Fibroblast of pulmonary artery (primary cell): ENCODE data around the gene COMMD1.
A peak's percentile ranks its signal among the peaks of the same experiment; 100 is the strongest.

Source experiments
- DNase-seq: peaks from one replicate; pipeline ENCODE4 v3.0.0-alpha.2; 2010; ENCODE audit warnings: low read depth
- H3K4me3 ChIP-seq: replicated peaks from 2 replicates; pipeline ENCODE4 v1.5.1; 2011; ENCODE audit warnings: low read depth, mild to moderate bottlenecking, control low read depth, low read length, moderate library complexity
- TF ChIP-seq, protein P1 (sequence below): IDR thresholded peaks from 2 replicates; pipeline ENCODE4 v1.5.1; 2011; ENCODE audit warnings: mild to moderate bottlenecking, control low read depth, low read length, inconsistent platforms; ENCODE audit errors: missing control alignments

The COMMD1 gene

DNA sequence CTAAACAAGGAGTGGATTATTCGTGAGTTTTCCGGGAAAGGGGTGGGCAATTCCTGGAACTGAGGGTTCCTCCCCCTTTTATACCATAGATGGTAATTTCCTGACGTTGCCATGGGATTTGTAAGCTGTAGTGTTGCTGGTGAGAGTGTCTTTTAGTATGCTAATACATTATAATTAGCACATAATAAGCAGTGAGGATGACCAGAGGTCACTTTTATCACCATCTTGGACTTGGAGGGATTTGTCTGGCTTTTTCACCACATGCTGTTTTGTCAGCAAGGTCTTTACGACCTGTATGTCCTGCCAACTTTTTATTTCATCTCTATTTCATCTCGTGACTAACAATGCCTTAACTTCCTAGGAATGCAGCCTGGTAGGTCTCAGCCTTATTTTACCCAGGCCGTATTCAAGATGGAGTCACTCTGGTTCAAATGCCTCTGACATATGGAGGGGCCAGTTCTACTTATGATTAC lies 165.7 kb downstream of the COMMD1 start:
- DNase-seq = peak; percentile 2
- no peak overlapping the region for H3K4me3 ChIP-seq
- TF ChIP-seq, protein P1, sequence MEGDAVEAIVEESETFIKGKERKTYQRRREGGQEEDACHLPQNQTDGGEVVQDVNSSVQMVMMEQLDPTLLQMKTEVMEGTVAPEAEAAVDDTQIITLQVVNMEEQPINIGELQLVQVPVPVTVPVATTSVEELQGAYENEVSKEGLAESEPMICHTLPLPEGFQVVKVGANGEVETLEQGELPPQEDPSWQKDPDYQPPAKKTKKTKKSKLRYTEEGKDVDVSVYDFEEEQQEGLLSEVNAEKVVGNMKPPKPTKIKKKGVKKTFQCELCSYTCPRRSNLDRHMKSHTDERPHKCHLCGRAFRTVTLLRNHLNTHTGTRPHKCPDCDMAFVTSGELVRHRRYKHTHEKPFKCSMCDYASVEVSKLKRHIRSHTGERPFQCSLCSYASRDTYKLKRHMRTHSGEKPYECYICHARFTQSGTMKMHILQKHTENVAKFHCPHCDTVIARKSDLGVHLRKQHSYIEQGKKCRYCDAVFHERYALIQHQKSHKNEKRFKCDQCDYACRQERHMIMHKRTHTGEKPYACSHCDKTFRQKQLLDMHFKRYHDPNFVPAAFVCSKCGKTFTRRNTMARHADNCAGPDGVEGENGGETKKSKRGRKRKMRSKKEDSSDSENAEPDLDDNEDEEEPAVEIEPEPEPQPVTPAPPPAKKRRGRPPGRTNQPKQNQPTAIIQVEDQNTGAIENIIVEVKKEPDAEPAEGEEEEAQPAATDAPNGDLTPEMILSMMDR = no peak

DNA sequence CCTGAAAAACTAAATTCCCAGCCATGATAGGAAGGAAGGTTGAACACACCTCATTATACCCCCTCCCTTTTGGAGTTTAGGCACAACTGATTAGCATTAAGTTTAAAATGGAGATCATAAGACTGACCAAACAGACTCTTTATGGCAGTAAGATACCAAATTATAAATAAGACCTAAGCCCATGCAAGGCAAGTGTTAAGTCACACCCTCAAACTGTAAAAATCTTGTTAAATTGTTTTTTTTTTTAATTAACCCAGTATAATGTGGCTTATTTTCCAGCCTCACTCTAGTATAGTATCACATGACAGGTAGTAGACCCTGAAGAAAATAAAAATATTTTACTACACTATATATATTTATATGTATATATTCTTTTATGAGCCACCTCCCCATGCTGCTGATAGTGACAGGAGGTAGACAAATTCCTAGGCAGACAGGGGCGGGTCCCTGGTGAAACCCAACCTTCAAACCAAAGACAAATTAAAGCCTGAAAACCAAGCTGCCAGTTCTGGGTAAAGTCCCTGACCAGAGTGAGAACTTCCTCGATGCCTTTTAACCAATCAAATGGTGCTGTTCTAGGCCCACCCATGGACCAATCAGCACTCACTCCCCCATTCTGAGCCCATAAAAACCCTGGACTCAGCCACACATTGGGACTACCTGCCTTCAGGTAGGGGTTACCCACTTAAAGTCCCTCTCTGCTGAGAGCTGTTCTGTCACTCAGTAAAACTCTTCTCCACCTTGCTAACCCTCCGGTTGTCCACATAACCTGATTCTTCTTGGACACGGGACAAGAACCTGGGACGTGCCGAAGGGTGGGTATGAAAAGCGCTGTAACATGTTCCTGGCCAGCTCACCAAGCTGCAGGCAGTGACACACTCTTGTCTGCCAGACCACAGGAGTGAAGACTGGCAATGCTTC lies 166.5 kb downstream of the COMMD1 start:
- no peak overlapping the region for H3K4me3 ChIP-seq
- DNase-seq = no peak
- TF ChIP-seq, protein P1 = no peak

DNA sequence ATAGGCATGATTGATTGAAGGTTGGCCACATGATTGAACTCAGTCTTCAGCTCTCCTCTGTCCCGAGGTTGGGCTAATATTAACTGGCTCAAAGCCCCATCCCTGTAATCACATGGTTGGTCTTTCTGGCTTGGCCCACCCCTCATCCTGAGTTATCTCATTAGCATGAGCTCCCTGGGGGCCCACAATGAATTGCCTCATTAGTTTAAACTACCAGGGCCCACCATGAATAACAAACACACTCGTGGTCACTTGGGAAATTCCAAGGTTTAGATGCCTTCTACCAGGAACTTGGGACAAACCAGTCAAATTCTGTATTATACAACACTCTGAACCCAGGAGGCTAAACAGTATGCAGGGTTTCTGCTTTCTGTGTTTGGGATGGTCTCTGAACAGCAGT lies 168.8 kb downstream of the COMMD1 start:
- H3K4me3 ChIP-seq = no peak overlapping the region
- TF ChIP-seq, protein P1 = no peak
- DNase-seq = no peak

DNA sequence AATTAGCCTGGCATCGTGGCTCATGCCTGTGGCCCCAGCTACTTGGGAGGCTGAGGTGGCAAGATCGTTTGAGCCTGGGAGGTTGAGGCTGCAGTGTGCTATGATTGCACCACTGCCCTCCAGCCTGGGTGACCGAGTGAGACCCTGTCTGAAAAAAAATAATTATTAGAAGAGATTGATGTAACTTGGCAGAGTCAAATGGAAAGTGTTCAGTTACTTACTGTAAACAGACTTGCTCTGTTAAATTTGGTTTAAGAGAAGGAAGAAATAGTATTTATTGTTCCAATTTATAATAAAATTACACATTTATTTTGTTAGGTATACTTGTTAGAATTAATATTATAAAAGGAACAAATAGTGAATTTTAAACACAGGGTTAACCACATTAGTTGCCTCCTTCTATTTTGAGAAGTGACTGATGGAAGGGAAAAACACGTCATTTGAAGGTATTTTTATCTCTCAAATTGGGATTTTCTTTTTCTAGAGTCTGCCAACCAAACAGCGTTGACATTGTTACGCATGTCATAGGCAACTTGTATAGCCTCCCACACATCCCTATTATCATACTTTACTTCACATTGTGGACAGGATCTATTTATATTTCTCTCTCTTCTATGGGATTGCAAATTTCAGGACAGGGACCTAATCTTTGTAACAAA lies 171.6 kb downstream of the COMMD1 start:
- no peak overlapping the region for H3K4me3 ChIP-seq
- TF ChIP-seq, protein P1 = no peak
- peak; percentile 46 for DNase-seq

DNA sequence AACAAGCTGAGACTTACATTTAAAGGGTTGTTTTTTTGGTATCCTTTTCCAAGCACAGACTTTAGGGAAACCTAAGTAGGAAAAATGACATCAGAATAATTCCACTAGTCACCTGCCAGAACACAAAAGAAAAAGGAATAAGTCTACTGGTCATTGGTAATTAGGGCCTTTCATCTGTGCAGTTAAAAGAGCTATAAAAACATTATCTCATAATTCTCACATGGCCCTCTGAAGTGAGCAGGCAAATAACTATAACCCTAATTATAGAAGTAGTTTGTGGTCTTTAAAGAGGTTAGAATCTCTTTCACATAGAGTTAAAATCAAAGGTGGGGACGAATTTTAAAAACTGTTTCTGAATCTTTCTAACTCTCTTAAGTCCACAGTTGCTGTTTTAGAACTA lies 179.3 kb downstream of the COMMD1 start:
- TF ChIP-seq, protein P1 = no peak
- no peak overlapping the region for H3K4me3 ChIP-seq
- DNase-seq = no peak

DNA sequence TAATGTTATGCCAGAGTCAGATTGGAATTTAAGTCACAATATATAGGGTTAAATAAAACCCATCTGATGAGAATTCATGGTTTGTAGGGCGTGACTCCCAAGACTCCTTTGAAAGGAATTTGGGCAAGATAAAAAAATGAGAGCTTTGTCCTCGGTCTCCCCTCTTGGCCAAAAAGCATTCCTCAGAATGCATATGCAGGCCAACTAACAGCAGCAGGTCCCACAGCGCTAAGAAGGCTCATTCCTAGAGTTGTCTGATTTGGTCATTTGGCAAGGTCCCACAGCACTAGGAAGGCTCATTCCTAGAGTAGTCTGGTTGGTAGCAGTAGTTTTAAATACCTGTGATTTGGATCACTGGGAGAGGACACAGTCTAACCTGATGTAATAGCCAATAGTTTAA lies 184.2 kb downstream of the COMMD1 start:
- peak; percentile 0 for DNase-seq
- TF ChIP-seq, protein P1 = no peak
- no peak overlapping the region for H3K4me3 ChIP-seq
